MM.1S (cell line): ENCODE measurements around the gene GJA9.

Source experiments
- EZH2phosphoT487 ChIP-seq: fragments of 300-600 bp; sonication (generic); IDR thresholded peaks from 2 replicates; pipeline ENCODE4 v1.6.1; 2018; ENCODE audit warnings: antibody characterized with exemption, low read length
- TF ChIP-seq, protein P1 (sequence below): fragments of 300-600 bp; sonication (generic); IDR thresholded peaks from 2 replicates; pipeline ENCODE4 v1.5.1; 2016; ENCODE audit warnings: antibody characterized with exemption, low read length, mixed read lengths

DNA sequence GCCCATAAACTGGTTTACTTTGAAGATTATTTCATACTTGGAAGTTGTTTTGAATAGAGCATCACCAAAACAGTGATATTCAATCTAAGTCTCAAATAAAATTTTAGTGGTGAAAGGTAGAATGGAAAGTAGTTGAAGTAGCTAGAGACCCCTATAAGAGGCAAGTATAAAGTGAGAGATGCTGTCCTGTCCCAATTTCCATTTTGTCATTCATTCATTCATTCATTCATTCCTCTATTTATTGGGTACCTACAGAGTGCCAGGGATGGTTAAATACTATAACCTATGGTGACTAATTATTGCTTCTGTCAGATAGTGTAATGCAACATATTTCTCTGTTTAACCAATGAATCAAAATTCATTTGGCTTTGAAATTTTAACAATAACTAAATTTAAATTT, 54.5 kb downstream of the GJA9 start:
- TF ChIP-seq, protein P1, sequence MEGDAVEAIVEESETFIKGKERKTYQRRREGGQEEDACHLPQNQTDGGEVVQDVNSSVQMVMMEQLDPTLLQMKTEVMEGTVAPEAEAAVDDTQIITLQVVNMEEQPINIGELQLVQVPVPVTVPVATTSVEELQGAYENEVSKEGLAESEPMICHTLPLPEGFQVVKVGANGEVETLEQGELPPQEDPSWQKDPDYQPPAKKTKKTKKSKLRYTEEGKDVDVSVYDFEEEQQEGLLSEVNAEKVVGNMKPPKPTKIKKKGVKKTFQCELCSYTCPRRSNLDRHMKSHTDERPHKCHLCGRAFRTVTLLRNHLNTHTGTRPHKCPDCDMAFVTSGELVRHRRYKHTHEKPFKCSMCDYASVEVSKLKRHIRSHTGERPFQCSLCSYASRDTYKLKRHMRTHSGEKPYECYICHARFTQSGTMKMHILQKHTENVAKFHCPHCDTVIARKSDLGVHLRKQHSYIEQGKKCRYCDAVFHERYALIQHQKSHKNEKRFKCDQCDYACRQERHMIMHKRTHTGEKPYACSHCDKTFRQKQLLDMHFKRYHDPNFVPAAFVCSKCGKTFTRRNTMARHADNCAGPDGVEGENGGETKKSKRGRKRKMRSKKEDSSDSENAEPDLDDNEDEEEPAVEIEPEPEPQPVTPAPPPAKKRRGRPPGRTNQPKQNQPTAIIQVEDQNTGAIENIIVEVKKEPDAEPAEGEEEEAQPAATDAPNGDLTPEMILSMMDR: no peak
- TF ChIP-seq EZH2phosphoT487: no peak
